H1 (cell line): ENCODE measurements around the gene MYH7B. TPM values are rescaled to one million over a fixed set of nuclear protein-coding genes. Genes with fewer than 3 reads are reported as not detected.

Experiments
- CHD2 ChIP-seq: IDR thresholded peaks from 2 replicates; pipeline ENCODE4 v1.6.1; 2012; ENCODE audit warnings: low read length, improper control_type of control experiment
- MAFK ChIP-seq: IDR thresholded peaks from 2 replicates; pipeline ENCODE4 v1.6.1; 2012; ENCODE audit warnings: low read depth, mild to moderate bottlenecking, improper control_type of control experiment, low read length
- RXRA ChIP-seq: IDR thresholded peaks from 2 replicates; pipeline ENCODE4 v1.6.1; 2011; ENCODE audit warnings: low read depth, mild to moderate bottlenecking, low read length, moderate library complexity; ENCODE audit not compliant: insufficient read depth
- polyA plus RNA-seq, 7 experiments: library from polyadenylated mRNA; depleted of rRNA in 3 of 7; stranded (reverse) in 5 of 7; unstranded in 2 of 7; fragments of >200 nt in 5 of 7; fragments of 200-250 nt in 2 of 7; gene quantifications; 1 replicate in 5 of 7; 2 replicates in 1 of 7; 4 replicates in 1 of 7; pipeline versions ENCODE4 v1.2.1 to v1.2.3, GENCODE V29; 2011 to 2013; ENCODE audit warnings: missing spikeins in 2 of 7, mixed read lengths in 2 of 7
- total RNA-seq: library from RNA; stranded (reverse); fragmentation: NEBNext Ultra II Directional; extraction: Animal tissue kit (Norgen Biotek cat#: 25700); gene quantifications from 2 replicates; pipeline ENCODE4 v1.2.1, GENCODE V29; 2021

Gene MYH7B
- total and polyA plus RNA-seq, 2 of the 8 experiments (the other 6 are each of a cell fraction or from before 2014, with no cell fraction given), result 0.15 to 0.30 TPM

- TF ChIP-seq RXRA (no peak), MAFK (no peak), CHD2 (no peak)
These were observed 15.3 kb downstream of the MYH7B start (continued) for GRCh38 chr20:34970846-34971560.
